GM19455 (cell line): ENCODE data around the gene GRAMD1A.
"Not testable (repeated sequence)": the region's sequence is repeated elsewhere in the genome, so short reads cannot be mapped to it uniquely, and the experiment has no call there.

Experiments
- ATAC-seq: cut with Tn5 transposase; IDR thresholded peaks from one replicate; pipeline ENCODE4 v1.9.1; 2021; ENCODE audit not compliant: unreplicated experiment

The GRAMD1A gene

GRCh38 chr19:35000647-35001501, 751 bp downstream of the GRAMD1A start:
- ATAC-seq = peak; percentile 31

DNA sequence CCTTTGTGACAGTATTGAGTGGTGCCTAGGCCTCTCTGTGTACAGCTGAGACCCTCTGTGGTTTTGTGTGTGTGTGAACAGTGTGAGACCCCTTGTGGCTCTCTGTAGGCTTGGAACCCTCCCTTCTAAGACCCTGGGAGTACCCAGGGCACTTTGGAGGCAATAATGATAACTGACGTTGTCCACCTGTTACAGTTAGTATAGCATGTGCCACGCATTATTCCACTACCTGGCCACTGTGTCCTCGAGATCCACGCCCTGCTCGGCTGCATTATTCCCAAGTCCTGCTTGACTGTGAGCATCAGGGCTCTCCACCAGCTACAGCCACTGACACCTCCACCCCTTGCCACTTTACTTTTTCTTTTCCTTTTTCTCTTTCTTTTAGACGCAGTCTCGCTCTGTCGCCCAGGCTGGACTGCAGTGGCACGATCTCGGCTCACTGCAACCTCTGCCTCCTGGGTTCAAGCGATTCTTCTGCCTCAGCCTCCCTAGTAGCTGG, 2.0 kb downstream of the GRAMD1A start:
- no peak for ATAC-seq

GRCh38 chr19:35004517-35005255, 4.6 kb downstream of the GRAMD1A start:
- no peak for ATAC-seq

GRCh38 chr19:35005256-35005977, 5.3 kb downstream of the GRAMD1A start:
- no peak for ATAC-seq

DNA sequence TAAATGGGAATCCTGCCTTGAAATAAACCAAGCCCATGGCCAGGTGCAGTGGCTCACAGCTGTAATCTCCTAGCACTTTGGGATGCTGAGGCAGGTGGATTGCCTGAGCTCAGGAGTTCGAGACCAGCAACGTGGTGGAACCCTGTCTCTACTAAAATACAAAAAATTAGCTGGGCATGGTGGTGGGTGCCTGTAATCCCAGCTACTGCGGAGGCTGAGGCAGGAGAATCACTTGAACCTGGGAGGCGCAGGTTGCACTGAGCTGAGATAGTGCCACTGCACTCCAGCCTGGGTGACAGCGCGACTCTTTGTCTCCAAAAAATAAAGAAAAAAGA, 5.9 kb downstream of the GRAMD1A start:
- not testable (repeated sequence) for ATAC-seq

GRCh38 chr19:35006342-35006998, 6.3 kb downstream of the GRAMD1A start:
- ATAC-seq = no peak

GRCh38 chr19:35006999-35007365, 6.9 kb downstream of the GRAMD1A start:
- ATAC-seq = no peak

DNA sequence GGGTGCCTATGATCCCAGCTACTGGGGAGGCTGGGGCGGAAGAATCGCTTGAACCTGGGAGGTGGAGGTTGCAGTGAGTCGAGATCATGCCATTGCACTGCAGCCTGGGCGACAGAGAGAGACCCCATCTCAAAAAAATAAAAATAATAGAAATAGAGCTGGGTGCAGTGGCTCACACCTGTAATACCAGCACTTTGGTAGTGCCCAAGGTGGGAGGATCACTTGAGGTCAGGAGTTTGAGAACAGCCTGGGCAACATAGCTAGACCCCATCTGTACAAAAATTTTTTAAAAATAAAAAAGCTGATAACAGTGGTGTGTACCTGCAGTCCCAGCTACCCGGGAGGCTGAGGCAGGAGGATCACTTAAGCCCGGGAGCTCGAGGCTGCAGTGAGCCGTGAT, 7.3 kb downstream of the GRAMD1A start:
- not testable (repeated sequence) for ATAC-seq

DNA sequence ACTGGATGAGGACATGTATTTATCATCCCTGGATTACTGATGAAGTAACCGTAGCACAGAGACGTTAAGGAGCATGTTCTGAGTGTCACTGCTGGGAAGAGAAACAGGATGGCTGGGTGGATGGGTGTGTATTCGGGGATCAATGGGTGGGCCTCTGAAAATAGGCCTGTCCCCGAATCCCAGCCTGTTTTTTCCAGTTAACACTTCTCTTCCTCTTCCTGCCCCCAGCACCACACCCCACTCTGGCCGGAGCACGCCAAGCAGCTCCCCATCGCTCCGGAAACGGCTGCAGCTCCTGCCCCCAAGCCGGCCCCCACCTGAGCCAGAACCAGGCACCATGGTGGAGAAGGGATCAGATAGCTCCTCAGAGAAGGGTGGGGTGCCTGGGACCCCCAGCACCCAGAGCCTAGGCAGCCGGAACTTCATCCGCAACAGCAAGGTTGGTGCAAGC, 8.8 kb downstream of the GRAMD1A start:
- no peak for ATAC-seq

DNA sequence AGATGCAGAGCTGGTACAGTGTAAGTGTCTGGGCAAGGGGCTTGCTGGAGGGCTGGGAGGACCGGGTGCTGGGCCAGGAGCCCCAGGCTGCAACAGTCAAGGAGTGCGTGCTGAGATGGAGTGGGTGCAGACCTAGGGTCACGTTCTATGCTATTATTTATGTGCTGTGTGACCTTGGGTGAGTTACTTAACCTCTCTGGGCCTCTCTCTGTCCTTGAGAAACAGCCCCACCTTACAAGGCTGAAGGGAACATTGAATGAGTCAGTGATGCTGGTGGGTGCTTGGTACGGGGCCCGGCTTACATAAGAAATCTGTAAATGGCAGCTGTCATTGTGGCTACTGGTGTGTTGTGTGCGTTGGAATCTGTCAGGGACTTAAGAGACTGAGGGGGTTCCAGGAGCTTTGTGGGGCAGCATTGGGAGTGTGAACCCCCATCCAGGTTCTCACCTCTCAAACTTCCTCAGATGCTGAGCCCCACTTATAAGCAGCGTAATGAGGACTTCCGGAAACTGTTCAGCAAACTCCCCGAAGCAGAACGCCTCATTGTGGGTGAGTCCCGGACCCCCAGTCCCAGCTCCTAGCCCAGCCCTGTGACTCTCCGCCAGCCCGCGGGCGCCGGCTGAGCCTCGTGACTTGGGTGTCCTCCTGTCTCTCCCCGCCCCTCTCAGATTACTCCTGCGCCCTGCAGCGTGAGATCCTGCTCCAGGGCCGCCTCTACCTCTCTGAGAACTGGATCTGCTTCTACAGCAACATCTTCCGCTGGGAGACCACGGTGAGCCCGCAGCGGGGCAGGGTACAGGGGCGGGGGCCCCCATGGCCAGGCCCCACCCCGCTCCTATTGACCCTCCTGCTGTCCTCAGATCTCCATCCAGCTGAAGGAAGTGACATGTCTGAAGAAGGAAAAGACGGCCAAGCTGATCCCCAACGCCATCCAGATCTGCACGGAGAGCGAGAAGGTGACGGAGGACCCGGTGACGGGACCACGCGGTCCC, 9.6 kb downstream of the GRAMD1A start:
- no peak for ATAC-seq

DNA sequence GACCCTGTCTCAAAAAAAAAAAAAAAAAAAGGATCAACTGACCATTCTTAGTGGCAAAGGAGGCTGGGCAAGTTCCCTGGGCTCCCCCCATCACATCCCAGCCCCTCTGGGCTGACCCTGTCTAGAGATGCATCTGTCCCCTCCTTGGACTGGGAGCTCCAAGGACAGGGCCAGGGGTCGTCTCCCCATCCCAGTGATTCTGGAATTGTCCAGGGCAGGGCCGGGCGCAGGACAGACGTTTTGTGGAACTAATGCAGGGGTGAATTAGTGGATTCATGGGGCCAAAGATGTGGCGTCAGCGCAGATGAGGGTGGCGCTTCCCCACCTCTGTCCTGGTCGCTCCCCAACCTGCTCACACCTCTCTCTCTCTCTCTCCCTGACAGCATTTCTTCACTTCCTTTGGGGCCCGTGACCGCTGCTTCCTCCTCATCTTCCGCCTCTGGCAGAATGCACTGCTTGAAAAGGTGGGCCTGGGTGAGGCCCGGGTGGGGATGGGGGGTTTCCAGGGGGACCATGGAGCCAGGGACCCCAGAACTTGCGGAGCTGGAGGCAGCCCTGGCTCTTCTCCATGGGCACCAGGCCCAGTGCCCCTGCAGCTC, 11.1 kb downstream of the GRAMD1A start:
- no peak for ATAC-seq

DNA sequence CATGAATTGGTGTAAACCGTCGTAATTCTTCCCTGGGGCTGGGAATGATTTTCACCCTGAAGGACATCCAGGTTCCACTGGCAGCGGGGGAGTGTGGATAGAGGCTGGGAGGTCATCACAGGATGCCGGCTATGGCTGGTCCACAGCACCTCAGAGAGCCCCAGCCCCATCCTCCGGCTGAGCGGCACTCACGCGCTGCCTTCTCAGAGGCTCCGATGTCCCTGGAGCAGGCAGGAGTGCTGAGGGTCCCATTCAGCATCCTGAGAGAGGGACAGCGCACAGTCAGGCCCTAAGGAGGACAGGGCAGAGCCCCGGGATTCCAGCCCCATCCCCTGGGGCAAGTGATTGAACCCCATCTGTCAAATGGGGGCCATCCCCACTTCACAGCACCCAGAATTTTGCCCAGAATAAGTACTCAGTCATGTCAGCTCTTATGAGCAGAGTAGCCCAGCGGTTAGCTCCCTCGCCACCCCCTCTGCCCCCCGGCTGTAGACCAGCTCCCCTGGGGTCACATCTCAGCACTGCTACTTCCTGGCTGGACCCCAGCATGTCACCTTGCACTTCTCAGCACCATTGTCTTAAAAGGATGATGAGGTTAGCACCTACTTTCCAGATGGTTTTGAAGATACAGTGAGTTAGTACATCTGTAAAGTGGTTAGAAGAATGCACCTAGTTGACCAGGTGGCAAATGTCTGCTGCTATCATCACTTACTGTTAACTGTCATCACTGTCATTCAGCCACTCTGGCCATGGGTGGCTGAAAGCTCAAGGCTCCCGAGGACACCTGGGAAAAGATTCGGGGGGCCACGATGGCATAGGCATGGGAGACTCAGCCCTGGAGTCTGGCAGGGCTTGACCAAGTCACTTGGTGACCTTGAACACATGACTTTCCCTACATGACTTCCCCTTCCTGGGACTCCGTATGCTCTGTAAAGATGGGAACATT, 11.9 kb downstream of the GRAMD1A start:
- ATAC-seq = no peak

DNA sequence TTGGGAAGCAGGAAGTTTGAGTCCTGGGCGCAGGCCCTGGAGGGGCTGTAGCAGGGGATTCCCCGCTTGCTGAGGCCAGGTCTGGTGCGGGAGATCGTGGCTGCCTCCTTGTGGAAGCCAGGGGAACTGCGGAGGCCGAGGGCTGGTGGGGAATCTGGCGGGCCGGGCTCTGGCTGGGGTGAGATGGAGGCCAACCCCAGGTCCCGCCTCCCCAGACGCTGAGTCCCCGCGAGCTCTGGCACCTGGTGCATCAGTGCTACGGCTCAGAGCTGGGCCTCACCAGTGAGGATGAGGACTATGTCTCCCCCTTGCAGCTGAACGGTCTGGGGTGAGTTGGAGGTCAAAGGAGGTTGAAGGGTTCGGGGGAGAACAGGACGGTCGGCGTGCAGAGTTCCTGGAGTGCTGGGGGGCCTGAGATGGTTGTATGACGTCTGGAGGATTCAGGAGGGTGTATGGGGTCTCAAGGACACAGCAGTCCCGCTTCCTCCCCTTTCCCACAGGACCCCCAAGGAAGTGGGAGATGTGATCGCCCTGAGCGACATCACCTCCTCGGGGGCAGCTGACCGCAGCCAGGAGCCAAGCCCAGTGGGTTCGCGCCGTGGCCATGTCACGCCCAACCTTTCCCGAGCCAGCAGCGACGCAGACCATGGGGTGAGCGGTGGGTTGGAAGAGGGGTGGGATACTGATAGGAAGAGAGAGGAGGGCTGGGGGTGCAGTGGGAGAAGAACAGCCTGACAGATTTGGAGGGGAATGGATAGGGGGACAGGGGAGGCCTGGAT, 13.1 kb downstream of the GRAMD1A start:
- ATAC-seq = no peak

DNA sequence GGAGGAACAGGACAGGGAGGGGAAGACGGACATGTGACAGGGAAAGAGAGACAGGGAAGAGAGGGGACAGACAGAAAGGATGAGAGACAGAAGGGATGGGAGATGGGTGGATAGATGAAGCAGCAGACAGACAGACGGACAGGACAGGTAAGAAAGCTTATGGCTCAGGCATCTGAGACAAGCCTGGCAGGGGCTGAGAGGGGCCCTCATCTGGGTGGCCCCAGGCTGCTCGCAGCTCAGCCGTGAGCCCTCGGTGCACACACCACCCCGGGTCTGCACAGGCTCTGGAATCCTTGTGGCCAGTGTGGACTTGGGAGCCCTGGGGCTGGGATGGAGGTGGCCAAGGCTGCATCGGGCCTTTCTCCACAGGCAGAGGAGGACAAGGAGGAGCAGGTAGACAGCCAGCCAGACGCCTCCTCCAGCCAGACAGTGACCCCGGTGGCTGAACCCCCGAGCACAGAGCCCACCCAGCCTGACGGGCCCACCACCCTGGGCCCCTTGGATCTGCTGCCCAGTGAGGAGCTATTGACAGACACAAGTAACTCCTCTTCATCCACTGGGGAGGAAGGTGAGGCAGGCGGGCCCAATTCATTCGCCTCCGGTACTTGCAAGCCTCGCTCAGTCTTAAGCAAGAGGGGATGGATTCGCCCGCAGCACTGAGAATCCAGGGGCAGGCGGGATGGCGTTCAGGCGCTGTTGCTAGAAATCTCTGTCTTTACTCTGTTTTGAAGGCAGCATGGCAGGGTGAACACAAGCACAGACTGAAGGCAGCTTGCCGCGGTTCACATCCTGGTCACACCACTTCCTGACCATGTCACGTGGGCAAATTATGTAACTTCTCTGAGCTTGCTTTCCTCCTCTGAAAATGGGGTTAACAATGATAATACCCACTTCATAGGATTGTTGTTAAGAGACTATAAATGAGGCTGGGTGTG, 14.0 kb downstream of the GRAMD1A start:
- ATAC-seq = no peak

GRCh38 chr19:35014774-35015173, 14.7 kb downstream of the GRAMD1A start:
- ATAC-seq = not testable (repeated sequence)

DNA sequence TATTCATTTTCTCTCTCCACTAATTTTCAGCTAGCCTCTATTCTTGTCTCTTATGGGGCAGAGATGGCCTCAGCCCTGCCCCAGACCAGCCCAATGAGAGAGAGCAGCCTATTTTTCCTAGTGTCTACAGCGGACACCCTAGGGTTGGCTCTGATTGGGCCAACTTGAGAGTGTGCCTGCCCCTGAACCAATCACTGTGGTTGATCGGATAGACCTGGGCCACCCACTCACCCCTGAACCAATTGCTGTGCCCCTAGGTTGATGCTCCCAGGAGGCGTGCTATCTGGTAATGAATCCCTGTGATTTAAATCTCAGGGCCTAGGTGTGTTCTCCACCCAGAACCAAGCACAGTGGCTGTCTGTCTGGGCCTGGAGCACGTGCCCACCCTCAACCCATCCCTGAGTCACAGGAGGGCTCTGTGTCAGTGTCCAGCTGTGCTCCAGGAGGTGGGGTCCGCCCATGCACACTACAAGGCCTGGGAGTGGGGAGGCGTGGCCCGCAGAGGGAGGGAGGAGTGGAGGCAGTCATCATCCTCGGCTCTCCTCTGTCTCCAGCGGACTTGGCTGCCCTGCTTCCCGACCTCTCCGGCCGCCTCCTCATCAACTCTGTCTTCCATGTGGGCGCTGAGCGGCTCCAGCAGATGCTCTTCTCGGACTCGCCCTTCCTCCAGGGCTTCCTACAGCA, 15.3 kb downstream of the GRAMD1A start:
- no peak for ATAC-seq
